Sigmoid colon (tissue), 4 donors: ENCODE results near the gene PPP1R14B.

ENCODE experiments used
- POLR2A ChIP-seq, 2 donors: fragments of 450-650 bp; IDR thresholded peaks; one replicate each; pipeline ENCODE4 v1.6.1; 2016; ENCODE audit warnings: antibody characterized with exemption in 2 of 2, mild to moderate bottlenecking in 2 of 2, moderate library complexity in 2 of 2
- POLR2AphosphoS5 ChIP-seq, 4 donors: sonication (generic); formaldehyde crosslinking; IDR thresholded peaks; one replicate each; pipeline ENCODE4 v1.6.1; 2017; ENCODE audit warnings: antibody characterized with exemption in 4 of 4
- TF ChIP-seq, protein P1 (sequence below), 4 experiments: fragments of 450-650 bp in 3 of 4; fragments of 200-600 bp in 1 of 4; IDR thresholded peaks; one replicate each; pipeline ENCODE4 v1.5.1; 2016 to 2019; ENCODE audit warnings: antibody characterized with exemption in 4 of 4, mild to moderate bottlenecking in 3 of 4, moderate library complexity in 2 of 4

- TF ChIP-seq, protein P1, sequence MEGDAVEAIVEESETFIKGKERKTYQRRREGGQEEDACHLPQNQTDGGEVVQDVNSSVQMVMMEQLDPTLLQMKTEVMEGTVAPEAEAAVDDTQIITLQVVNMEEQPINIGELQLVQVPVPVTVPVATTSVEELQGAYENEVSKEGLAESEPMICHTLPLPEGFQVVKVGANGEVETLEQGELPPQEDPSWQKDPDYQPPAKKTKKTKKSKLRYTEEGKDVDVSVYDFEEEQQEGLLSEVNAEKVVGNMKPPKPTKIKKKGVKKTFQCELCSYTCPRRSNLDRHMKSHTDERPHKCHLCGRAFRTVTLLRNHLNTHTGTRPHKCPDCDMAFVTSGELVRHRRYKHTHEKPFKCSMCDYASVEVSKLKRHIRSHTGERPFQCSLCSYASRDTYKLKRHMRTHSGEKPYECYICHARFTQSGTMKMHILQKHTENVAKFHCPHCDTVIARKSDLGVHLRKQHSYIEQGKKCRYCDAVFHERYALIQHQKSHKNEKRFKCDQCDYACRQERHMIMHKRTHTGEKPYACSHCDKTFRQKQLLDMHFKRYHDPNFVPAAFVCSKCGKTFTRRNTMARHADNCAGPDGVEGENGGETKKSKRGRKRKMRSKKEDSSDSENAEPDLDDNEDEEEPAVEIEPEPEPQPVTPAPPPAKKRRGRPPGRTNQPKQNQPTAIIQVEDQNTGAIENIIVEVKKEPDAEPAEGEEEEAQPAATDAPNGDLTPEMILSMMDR (IDR thresholded peaks at IDR 0.05) = no peak
- TF ChIP-seq POLR2A (IDR thresholded peaks at IDR 0.05) (no peak), POLR2AphosphoS5 (IDR thresholded peaks at IDR 0.05) (no peak)
These were observed 35.4 kb downstream of the PPP1R14B start for GRCh38 chr11:64211181-64211872.
